ENCODE results near the gene ZNF791. TPM values are rescaled to one million over a fixed set of nuclear protein-coding genes. Genes with fewer than 3 reads are reported as not detected.

Gene ZNF791
- total RNA-seq, 1 experiment from 2014 or later: 26.3 TPM

DNA sequence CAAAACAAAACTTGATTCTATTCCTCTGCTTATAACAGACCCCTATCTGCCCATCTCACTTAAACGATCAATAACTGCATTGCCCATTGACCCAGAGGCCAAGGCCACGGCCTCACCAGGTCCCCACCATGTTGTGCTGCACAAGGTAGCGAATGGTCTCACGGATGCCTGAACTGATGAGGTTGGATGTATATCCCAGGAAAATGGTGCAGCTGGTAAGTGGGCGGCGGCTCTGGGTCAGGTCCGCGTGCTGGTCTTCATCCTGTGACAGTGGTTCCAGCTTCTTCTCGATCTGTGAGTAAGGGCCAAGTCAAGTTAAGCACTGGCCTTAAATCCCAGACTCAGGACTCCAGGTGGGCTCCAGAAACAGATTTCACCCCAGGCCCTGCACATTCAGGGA lies 69.3 kb downstream of the ZNF791 start:
- peak overlapping the region; percentile 64 for H3K4me2 ChIP-seq (ENCODE audit: low read length)
- H3K9ac ChIP-seq (ENCODE audit: low read length): no peak overlapping the region
- no peak overlapping the region for H2AFZ ChIP-seq (ENCODE audit: low read length)
- H3K4me1 ChIP-seq (ENCODE audit: insufficient read depth, low read length): no peaks in the 10 kb centered on the region
- ATAC-seq: no peak
- CTCF ChIA-PET: no interaction called here
- no peaks in the 10 kb centered on the region for H3F3A ChIP-seq (ENCODE audit: low read length, unreplicated experiment)
- DNase-seq: no peak
- peaks cover 6% of the 10 kb centered on the region; the same call in 1 of the 2 replicates for H4K20me1 ChIP-seq (ENCODE audit: low read length)
- H3K36me3 ChIP-seq (ENCODE audit: low read depth, low read length): peaks cover 34% of the 10 kb centered on the region
- H3K9me2 ChIP-seq (replicated peaks; ENCODE audit: low read length): no peaks in the 10 kb centered on the region
- H3K27ac ChIP-seq (ENCODE audit: low read length): no peak overlapping the region
- BruUV-seq (replicated peaks): no TSS peak
- POLR2A ChIA-PET (ENCODE audit: unreplicated experiment): no interaction called here
- no peak overlapping the region for H3K4me3 ChIP-seq (ENCODE audit: low read length)
- TF ChIP-seq EZH2 (IDR thresholded peaks at IDR 0.05; ENCODE audit: low read length, unreplicated experiment): no peak
- no peak for TF ChIP-seq EZH2phosphoT487 (IDR thresholded peaks at IDR 0.05; ENCODE audit: borderline replicate concordance, low read length)
- TF ChIP-seq, protein P1, sequence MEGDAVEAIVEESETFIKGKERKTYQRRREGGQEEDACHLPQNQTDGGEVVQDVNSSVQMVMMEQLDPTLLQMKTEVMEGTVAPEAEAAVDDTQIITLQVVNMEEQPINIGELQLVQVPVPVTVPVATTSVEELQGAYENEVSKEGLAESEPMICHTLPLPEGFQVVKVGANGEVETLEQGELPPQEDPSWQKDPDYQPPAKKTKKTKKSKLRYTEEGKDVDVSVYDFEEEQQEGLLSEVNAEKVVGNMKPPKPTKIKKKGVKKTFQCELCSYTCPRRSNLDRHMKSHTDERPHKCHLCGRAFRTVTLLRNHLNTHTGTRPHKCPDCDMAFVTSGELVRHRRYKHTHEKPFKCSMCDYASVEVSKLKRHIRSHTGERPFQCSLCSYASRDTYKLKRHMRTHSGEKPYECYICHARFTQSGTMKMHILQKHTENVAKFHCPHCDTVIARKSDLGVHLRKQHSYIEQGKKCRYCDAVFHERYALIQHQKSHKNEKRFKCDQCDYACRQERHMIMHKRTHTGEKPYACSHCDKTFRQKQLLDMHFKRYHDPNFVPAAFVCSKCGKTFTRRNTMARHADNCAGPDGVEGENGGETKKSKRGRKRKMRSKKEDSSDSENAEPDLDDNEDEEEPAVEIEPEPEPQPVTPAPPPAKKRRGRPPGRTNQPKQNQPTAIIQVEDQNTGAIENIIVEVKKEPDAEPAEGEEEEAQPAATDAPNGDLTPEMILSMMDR (conservative IDR thresholded peaks at IDR 0.05; ENCODE audit: low read depth, low read length): no peak
- intact Hi-C loops (cut with micrococcal nuclease): no loop called here
- peaks cover 20% of the 10 kb centered on the region for H3K79me2 ChIP-seq (ENCODE audit: low read length)
- H3K27me3 ChIP-seq (ENCODE audit: low read length): no peaks in the 10 kb centered on the region
- no peaks in the 10 kb centered on the region for H3K9me3 ChIP-seq (ENCODE audit: low read length)

DNA sequence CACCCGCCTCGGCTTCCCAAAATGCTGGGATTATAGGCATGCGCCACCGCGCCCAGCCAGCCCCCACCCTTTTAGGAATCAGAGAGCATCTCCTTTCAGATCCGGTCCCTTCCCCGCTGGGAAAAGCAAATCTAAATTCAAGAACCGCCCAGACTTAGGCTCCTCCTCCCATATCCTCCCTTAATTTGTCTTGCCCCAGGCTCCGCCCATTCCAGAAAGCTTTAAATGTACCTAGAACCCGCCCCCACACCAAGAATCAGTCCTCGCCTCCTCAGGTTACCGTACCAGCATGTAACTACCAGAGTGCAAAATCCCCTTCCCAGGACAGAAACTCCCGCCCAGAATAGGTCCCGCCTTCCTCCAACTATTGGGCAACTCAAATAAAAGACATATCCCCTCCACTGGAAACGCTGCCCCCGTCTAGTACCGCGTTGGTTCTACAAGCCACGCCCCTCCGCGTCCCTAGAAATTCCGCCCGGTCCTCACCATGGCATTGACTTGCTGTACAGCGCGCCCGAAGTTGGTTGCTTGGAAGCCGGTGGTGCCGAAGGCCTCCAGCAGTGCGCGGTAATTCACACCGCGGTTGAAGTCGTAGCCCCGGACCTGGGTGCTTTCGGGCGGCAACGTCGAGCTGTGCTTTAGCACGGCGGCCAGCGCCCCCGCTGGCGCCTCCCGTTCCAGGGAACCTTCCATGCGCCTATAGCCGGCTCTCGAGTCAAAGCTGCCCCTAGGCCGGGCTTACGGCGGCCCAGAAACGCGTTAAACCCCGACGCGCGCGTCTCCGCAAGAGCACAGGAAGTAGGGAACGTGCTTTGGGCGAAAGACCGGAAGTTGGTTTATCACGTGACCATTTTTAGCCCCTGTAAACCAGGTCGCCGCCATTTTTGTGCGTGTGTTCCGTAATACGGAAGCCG lies 70.6 kb downstream of the ZNF791 start, which contains the start of gene DHPS:
Gene DHPS, minus strand, starts transcription at position 807 of the 914 bp plus-strand sequence. Its CDS starts 114 bp downstream, at position 693.
- Histone ChIP-seq H3F3A (ENCODE audit: low read length, unreplicated experiment) (no peaks in the 10 kb centered on the region), H4K20me1 (ENCODE audit: low read length) (no peaks in the 10 kb centered on the region), H3K27ac (ENCODE audit: low read length) (peak within 1 kb of the TSS; percentile 96), H3K27me3 (ENCODE audit: low read length) (no peaks in the 10 kb centered on the region), H3K79me2 (ENCODE audit: low read length) (peaks cover 14% of the 10 kb centered on the region), H3K4me1 (ENCODE audit: insufficient read depth, low read length) (no peaks in the 10 kb centered on the region), H3K9me3 (ENCODE audit: low read length) (no peaks in the 10 kb centered on the region), H3K9ac (ENCODE audit: low read length) (peak within 1 kb of the TSS; percentile 95), H2AFZ (ENCODE audit: low read length) (peak within 1 kb of the TSS; percentile 90), H3K4me2 (ENCODE audit: low read length) (peak within 1 kb of the TSS; percentile 94), H3K4me3 (ENCODE audit: low read length) (peak within 1 kb of the TSS; percentile 80), H3K36me3 (ENCODE audit: low read depth, low read length) (peaks cover 25% of the 10 kb centered on the region), H3K9me2 (replicated peaks; ENCODE audit: low read length) (no peaks in the 10 kb centered on the region)
- BruUV-seq (replicated peaks): TSS peak; percentile 86
- peak; percentile 84 for ATAC-seq
- POLR2A ChIA-PET (ENCODE audit: unreplicated experiment): interaction anchor here (0.6 to 0.8 kb wide), 3 partner anchors 13 to 65 kb away, joined by 4 to 6 read pairs (median 5); no protein-coding TSS in a partner anchor
- intact Hi-C loops (cut with micrococcal nuclease): loop anchor here (1.0 kb wide), 1 partner anchor 56 kb away; the partner anchor contains the start of gene GET3
- CTCF ChIA-PET: no interaction called here
- no peak for TF ChIP-seq EZH2phosphoT487 (IDR thresholded peaks at IDR 0.05; ENCODE audit: borderline replicate concordance, low read length)
- TF ChIP-seq, protein P1 (conservative IDR thresholded peaks at IDR 0.05; ENCODE audit: low read depth, low read length): no peak
- TF ChIP-seq EZH2 (IDR thresholded peaks at IDR 0.05; ENCODE audit: low read length, unreplicated experiment): no peak
- DNase-seq: peak; percentile 99

Other genes with a start within 250 kb of the ZNF791 start
- gene ZNF442, start 245.2 kb upstream of the ZNF791 start, total RNA-seq (2014; rRNA removed): 0.63 and 1.1 TPM in 2 replicates
- 3.8 and 5.9 TPM in 2 replicates for gene ZNF799, start 209.6 kb upstream of the ZNF791 start, total RNA-seq (2014; rRNA removed)
- gene ZNF443, start 169.9 kb upstream of the ZNF791 start, total RNA-seq (2014; rRNA removed): 3.4 and 3.7 TPM in 2 replicates
- 0.77 and 2.2 TPM in 2 replicates for gene ZNF709, start 126.1 kb upstream of the ZNF791 start, total RNA-seq (2014; rRNA removed)
- gene ZNF564, start 59.4 kb upstream of the ZNF791 start, total RNA-seq (2014; rRNA removed): 3.8 and 6.0 TPM in 2 replicates
- 6.9 and 10.7 TPM in 2 replicates for gene ZNF490, start 107 bp upstream of the ZNF791 start, total RNA-seq (2014; rRNA removed)
- gene MAN2B1, start 55.8 kb downstream of the ZNF791 start, total RNA-seq (2014; rRNA removed): 62.9 and 67.5 TPM in 2 replicates
- gene WDR83, start 55.9 kb downstream of the ZNF791 start, total RNA-seq (2014; rRNA removed): 39.5 and 53.5 TPM in 2 replicates
- 140 and 150 TPM in 2 replicates for gene DHPS, start 71.0 kb downstream of the ZNF791 start, total RNA-seq (2014; rRNA removed)
- not detected in 2 replicates for gene GNG14, start 77.1 kb downstream of the ZNF791 start, total RNA-seq (2014; rRNA removed)
- 27.5 and 34.6 TPM in 2 replicates for gene FBXW9, start 85.7 kb downstream of the ZNF791 start, total RNA-seq (2014; rRNA removed)
- 50.6 and 73.3 TPM in 2 replicates for gene TNPO2, start 113.0 kb downstream of the ZNF791 start, total RNA-seq (2014; rRNA removed)
- 497 and 841 TPM in 2 replicates for gene TRIR, start 123.8 kb downstream of the ZNF791 start, total RNA-seq (2014; rRNA removed)
- 251 and 264 TPM in 2 replicates for gene GET3, start 126.6 kb downstream of the ZNF791 start, total RNA-seq (2014; rRNA removed)
- 0.07 TPM in 1 of 2 replicates, not detected in the other for gene BEST2, start 140.9 kb downstream of the ZNF791 start, total RNA-seq (2014; rRNA removed)
- 95.2 and 95.7 TPM in 2 replicates for gene HOOK2, start 164.6 kb downstream of the ZNF791 start, total RNA-seq (2014; rRNA removed)
- 343 and 391 TPM in 2 replicates for gene JUNB, start 180.6 kb downstream of the ZNF791 start, total RNA-seq (2014; rRNA removed)
- gene PRDX2, start 190.9 kb downstream of the ZNF791 start, total RNA-seq (2014; rRNA removed): 729 and 746 TPM in 2 replicates
- gene THSD8, start 191.1 kb downstream of the ZNF791 start, total RNA-seq (2014; rRNA removed): not detected in 2 replicates
- 118 and 120 TPM in 2 replicates for gene RNASEH2A, start 195.7 kb downstream of the ZNF791 start, total RNA-seq (2014; rRNA removed)
- gene RTBDN, start 223.7 kb downstream of the ZNF791 start, total RNA-seq (2014; rRNA removed): 0.81 and 3.7 TPM in 2 replicates
- gene MAST1, start 227.6 kb downstream of the ZNF791 start, total RNA-seq (2014; rRNA removed): 7.7 and 11.2 TPM in 2 replicates

All from PC-3 (cell line).